Lower lobe of right lung (tissue), 2 donors: ENCODE measurements around the gene MRGPRF. TPM values are rescaled to one million over a fixed set of nuclear protein-coding genes. Genes with fewer than 3 reads are reported as not detected.
A peak's percentile ranks its signal among the peaks of the same experiment; 100 is the strongest.

Source experiments
- ATAC-seq, 2 donors: fragments of 200-7000 bp; cut with Tn5 transposase; one replicate each; pipeline ENCODE4 v1.9.1; 2020 to 2022; ENCODE audit warnings: mild to moderate bottlenecking in 2 of 2, moderate library complexity in 2 of 2
- DNase-seq: peaks from one replicate; pipeline ENCODE4 v3.0.0-alpha.2; 2020
- H3K27ac ChIP-seq: fragments of 200-600 bp; one replicate; pipeline ENCODE4 v1.8.0; 2022
- H3K27me3 ChIP-seq: fragments of 200-600 bp; one replicate; pipeline ENCODE4 v1.8.0; 2022; ENCODE audit warnings: low read depth
- H3K36me3 ChIP-seq: fragments of 200-600 bp; one replicate; pipeline ENCODE4 v1.8.0; 2022; ENCODE audit warnings: mild to moderate bottlenecking
- H3K4me1 ChIP-seq: fragments of 200-600 bp; one replicate; pipeline ENCODE4 v1.8.0; 2022
- H3K4me3 ChIP-seq: fragments of 200-600 bp; one replicate; pipeline ENCODE4 v1.8.0; 2022; ENCODE audit warnings: mild to moderate bottlenecking
- H3K9me3 ChIP-seq: fragments of 200-600 bp; one replicate; pipeline ENCODE4 v1.8.0; 2022
- intact Hi-C: fragments of 100-400 bp; cut with DNase I; formaldehyde crosslinking; loops from one replicate; pipeline ENCODE4 v1.11.0; 2022
- total RNA-seq: library from RNA; stranded (reverse); fragmentation: NEBNext Ultra II Directional; extraction: Animal tissue kit (Norgen Biotek cat#: 25700); gene quantifications from one replicate; pipeline ENCODE4 v1.2.1, GENCODE V29; 2021
- TF ChIP-seq, protein P1 (sequence below): fragments of 200-600 bp; IDR thresholded peaks from one replicate; pipeline ENCODE4 v1.8.0; 2022; ENCODE audit warnings: antibody characterized with exemption, mild to moderate bottlenecking
- donor health status: DM: no; HTN: yes; CAD: no; lungs with severe emphysema.

The MRGPRF gene
- total RNA-seq, 1 donor from 2014 or later = 11.5 TPM

DNA sequence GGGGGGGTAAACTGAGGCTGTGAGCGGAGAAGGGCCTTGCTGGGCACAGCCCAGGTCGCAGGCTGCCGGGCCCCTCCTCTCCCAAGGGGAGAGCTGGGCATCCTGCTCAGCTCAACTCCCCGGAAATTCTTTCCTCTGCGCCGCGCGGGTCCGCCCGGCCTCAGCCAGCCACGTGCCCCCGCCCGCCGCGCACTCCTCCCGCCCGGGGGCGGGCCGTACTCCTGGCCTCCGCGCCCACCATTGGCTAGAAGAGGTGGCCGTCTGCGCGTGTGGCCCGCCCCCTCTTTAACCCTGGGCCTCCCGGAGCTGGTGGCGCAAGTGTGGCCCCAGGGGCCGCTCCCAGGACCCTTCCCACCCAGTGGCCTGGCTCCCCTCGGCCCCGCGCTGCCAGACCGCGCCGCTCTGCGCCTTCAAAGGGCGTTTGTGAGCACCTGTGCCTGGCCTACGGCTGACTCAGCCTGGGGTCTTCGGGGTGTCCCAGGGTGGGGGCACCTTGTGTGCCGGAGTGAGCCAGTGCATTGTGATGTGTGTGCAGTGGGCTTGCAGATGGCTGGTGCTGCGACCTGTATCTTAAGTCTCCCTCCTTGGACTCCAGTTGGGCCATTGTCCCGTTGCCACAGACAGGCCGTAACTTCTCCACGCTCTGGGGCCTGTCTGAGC lies 2.0 kb downstream of the MRGPRF start:
- peaks cover 56% of the 10 kb centered on the region for H3K27me3 ChIP-seq
- H3K4me3 ChIP-seq = peak overlapping the region; percentile 54
- intact Hi-C loops = no loop called here
- H3K9me3 ChIP-seq = no peaks in the 10 kb centered on the region
- H3K27ac ChIP-seq = peak overlapping the region; percentile 73
- H3K4me1 ChIP-seq = peaks cover 45% of the 10 kb centered on the region
- peak; percentile 63 for DNase-seq
- TF ChIP-seq, protein P1, sequence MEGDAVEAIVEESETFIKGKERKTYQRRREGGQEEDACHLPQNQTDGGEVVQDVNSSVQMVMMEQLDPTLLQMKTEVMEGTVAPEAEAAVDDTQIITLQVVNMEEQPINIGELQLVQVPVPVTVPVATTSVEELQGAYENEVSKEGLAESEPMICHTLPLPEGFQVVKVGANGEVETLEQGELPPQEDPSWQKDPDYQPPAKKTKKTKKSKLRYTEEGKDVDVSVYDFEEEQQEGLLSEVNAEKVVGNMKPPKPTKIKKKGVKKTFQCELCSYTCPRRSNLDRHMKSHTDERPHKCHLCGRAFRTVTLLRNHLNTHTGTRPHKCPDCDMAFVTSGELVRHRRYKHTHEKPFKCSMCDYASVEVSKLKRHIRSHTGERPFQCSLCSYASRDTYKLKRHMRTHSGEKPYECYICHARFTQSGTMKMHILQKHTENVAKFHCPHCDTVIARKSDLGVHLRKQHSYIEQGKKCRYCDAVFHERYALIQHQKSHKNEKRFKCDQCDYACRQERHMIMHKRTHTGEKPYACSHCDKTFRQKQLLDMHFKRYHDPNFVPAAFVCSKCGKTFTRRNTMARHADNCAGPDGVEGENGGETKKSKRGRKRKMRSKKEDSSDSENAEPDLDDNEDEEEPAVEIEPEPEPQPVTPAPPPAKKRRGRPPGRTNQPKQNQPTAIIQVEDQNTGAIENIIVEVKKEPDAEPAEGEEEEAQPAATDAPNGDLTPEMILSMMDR = no peak
- H3K36me3 ChIP-seq = no peaks in the 10 kb centered on the region
- ATAC-seq = peak; percentile 70 to 73

DNA sequence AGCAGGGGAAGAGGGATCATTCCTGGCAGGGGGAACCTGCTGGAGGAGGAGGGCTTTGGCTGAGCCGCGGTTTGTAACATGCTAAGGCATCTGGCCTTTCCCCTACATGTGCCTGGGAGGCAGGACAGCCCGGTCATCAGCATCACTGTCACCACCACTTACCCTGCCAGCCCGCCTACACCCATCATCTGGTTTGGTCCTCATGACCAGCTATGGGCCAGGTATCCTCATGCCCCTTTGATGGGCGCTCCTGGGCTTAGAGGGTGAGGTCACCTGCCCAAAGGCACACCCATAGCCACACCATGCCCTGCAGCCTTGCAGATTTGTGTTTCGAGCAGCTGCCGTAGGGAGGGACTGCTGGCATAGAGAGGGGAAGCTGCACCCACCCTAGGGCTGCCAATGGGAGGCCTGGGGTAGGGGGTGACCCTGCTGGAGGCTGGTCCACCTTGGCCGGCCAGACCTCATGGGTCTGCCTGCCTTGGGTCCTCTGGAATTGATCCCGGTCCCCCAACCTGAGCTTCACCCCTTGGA lies 2.6 kb downstream of the MRGPRF start:
- Histone ChIP-seq H3K27ac (peak overlapping the region; percentile 73), H3K27me3 (peaks cover 56% of the 10 kb centered on the region), H3K9me3 (no peaks in the 10 kb centered on the region), H3K36me3 (peaks cover 3% of the 10 kb centered on the region), H3K4me1 (peaks cover 45% of the 10 kb centered on the region), H3K4me3 (peak overlapping the region; percentile 54)
- ATAC-seq (no peak), DNase-seq (peak; percentile 46)
- intact Hi-C loops = no loop called here
- TF ChIP-seq, protein P1 = no peak

DNA sequence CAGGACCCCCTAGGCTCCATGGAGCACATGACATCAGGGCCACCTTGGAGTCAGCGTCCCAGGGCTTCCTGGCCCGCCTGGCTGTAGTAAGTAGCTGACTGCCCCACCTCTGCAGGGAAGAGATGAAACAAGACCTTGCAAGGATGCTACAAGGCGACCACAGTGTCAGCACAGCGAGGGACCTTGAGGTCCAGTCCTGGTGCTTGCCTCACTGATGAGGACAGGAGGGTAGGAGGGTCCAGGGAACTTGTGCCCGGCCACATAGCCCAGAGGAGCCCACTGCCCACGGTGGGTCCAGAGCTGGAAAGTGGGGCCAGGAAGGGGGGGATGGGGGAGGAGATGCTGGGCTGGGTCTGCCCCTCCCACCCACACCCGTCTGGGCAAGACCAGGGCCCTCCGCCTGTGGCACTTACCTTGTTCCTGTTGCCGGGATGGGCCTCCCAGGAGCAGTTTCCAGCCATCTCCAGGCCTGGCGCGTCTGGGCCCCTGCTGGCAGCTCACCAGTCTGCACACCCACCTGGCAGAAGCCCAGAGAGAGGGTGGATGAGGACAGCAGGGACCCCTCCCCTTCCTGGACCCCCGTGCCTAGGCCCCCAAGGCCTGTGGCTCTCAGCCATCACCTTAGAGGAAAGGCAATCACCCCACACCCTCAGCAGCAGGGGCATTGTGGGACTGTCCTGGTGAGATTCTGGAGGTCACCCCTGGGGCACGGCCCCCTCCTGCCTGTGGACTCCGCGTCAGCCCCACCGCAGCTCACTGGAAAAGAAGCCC lies 3.4 kb downstream of the MRGPRF start:
- peaks cover 52% of the 10 kb centered on the region for H3K27me3 ChIP-seq
- TF ChIP-seq, protein P1 = no peak
- H3K36me3 ChIP-seq = peaks cover 11% of the 10 kb centered on the region

DNA sequence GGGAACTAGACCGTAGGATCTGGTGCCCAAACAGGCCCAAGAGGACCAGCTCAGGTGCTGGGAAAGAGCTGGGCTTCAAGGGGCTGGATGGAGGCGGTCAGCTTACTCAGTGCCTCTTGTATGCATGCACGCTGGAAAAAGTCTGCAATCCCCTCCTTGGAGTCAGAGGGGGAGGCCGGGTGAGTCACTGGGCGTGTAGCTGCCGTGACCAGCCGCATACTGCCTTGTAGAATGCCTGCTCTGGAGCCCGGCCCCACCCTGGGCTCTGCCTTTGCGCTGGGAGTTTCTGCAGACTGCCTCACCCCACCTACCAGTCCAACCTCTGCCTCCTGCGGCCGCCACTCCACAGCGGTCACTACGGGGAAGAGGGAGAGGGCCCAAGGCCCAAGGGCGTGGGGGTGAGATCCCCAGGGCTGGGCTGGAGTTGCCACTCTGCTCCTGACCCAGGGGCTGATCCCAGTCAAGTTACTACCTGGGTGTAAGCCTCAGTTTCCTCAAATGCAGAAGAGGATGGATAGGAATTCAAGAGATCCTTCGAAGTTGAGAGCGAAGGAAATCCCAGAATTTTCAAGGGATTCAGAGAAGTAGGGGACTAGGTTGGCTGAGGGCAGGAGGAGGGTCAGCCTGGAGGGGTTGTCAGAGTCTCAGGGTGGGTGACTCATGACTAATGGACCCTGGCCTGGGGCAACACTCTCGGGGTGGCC lies 4.2 kb downstream of the MRGPRF start:
- peaks cover 51% of the 10 kb centered on the region for H3K27me3 ChIP-seq
- H3K36me3 ChIP-seq = peaks cover 18% of the 10 kb centered on the region
- peak overlapping the region; percentile 69 for H3K27ac ChIP-seq
- H3K9me3 ChIP-seq = no peaks in the 10 kb centered on the region
- peak; percentile 16 to 61 for ATAC-seq
- H3K4me3 ChIP-seq = no peak overlapping the region
- TF ChIP-seq, protein P1 = no peak
- intact Hi-C loops = no loop called here
- peak; percentile 49 for DNase-seq
- H3K4me1 ChIP-seq = peaks cover 39% of the 10 kb centered on the region

More for the DNA sequence above, 3.4 kb downstream of the MRGPRF start:
- Histone ChIP-seq H3K4me3 (peak overlapping the region; percentile 54), H3K9me3 (no peaks in the 10 kb centered on the region), H3K4me1 (peaks cover 45% of the 10 kb centered on the region), H3K27ac (peak overlapping the region; percentile 60)
- ATAC-seq = no peak
- DNase-seq = peak; percentile 35
- intact Hi-C loops = no loop called here

DNA sequence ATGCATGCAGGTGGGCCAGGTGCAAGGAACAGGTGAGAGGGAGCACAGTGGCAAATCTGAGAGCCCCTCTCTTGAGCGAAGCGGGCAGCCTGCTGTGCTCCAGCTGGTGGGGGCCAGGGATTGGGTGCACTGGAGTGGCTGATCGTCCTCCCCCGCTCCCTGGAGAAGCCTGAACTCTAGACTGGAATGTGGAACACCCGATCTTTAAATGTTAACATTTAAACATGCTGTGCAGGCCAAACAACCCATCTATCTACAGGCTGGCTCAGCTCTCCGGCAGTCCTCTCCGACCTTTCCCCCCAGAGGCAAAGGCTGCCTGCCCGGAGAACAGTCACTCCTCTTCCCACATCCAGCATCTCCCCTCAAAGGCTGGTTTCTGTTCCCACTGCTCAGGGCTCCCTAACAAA lies 5.1 kb downstream of the MRGPRF start:
- Histone ChIP-seq H3K9me3 (no peaks in the 10 kb centered on the region), H3K4me3 (no peak overlapping the region), H3K36me3 (peaks cover 21% of the 10 kb centered on the region), H3K27me3 (peaks cover 47% of the 10 kb centered on the region), H3K4me1 (peaks cover 32% of the 10 kb centered on the region), H3K27ac (peak overlapping the region; percentile 69)
- DNase-seq (peak; percentile 37), ATAC-seq (no peak)
- TF ChIP-seq, protein P1 = no peak
- intact Hi-C loops = no loop called here
